Measurements from ENCODE around the gene A1BG.

The A1BG gene

GRCh38 chr19:58392945-58393724 lies 39.8 kb upstream of the A1BG start:
- no peak overlapping the region for H3K4me3 ChIP-seq (replicated peaks; ENCODE audit: insufficient read depth, low read length)
- H3K27ac ChIP-seq (replicated peaks), result no peak overlapping the region
- H3K27me3 ChIP-seq (ENCODE audit: insufficient read depth, poor library complexity, severe bottlenecking), result no peaks in the 10 kb centered on the region
- TF ChIP-seq POLR2AphosphoS5 (IDR thresholded peaks at IDR 0.05; ENCODE audit: low read depth) (peak; percentile 68; the same call in 1 of the 2 replicates), SPI1 (IDR thresholded peaks at IDR 0.05; ENCODE audit: borderline replicate concordance, low read depth) (no peak)
- no peak for DNase-seq (ENCODE audit: low read depth in 1 of 2, low spot score in 1 of 2)

GRCh38 chr19:58388175-58388526 lies 34.9 kb upstream of the A1BG start:
- TF ChIP-seq GABPA (IDR thresholded peaks at IDR 0.05; ENCODE audit: low read depth), result no peak
- no peak for TF ChIP-seq CTCF (IDR thresholded peaks at IDR 0.05; ENCODE audit: insufficient read depth, low read length)
- TF ChIP-seq REST (IDR thresholded peaks at IDR 0.05; ENCODE audit: insufficient replicate concordance, low read depth), result no peak
- no peak for TF ChIP-seq SPI1 (IDR thresholded peaks at IDR 0.05; ENCODE audit: borderline replicate concordance, low read depth)
- no peak for TF ChIP-seq POLR2AphosphoS5 (IDR thresholded peaks at IDR 0.05; ENCODE audit: low read depth)
- no peaks in the 10 kb centered on the region for H3K27me3 ChIP-seq (ENCODE audit: insufficient read depth, poor library complexity, severe bottlenecking)
- H3K27ac ChIP-seq (replicated peaks), result peak overlapping the region; percentile 98; the same call in 1 of the 2 replicates
- peak overlapping the region; percentile 81 for H3K4me3 ChIP-seq (replicated peaks; ENCODE audit: insufficient read depth, low read length)
- DNase-seq (ENCODE audit: low read depth in 1 of 2, low spot score in 1 of 2), result no peak

GRCh38 chr19:58387338-58388174 lies 34.3 kb upstream of the A1BG start:
- DNase-seq (ENCODE audit: low read depth in 1 of 2, low spot score in 1 of 2), result no peak
- H3K27me3 ChIP-seq (ENCODE audit: insufficient read depth, poor library complexity, severe bottlenecking), result no peaks in the 10 kb centered on the region
- TF ChIP-seq GABPA (IDR thresholded peaks at IDR 0.05; ENCODE audit: low read depth), result no peak
- TF ChIP-seq SPI1 (IDR thresholded peaks at IDR 0.05; ENCODE audit: borderline replicate concordance, low read depth), result no peak
- no peak for TF ChIP-seq REST (IDR thresholded peaks at IDR 0.05; ENCODE audit: insufficient replicate concordance, low read depth)
- TF ChIP-seq POLR2AphosphoS5 (IDR thresholded peaks at IDR 0.05; ENCODE audit: low read depth), result no peak
- TF ChIP-seq CTCF (IDR thresholded peaks at IDR 0.05; ENCODE audit: insufficient read depth, low read length), result no peak
- peak overlapping the region; percentile 81 for H3K4me3 ChIP-seq (replicated peaks; ENCODE audit: insufficient read depth, low read length)
- peak overlapping the region; percentile 98 for H3K27ac ChIP-seq (replicated peaks)
